Progenitor cell of endocrine pancreas (in vitro differentiated cells): ENCODE measurements around the gene HGF. TPM values are rescaled to one million over a fixed set of nuclear protein-coding genes. Genes with fewer than 3 reads are reported as not detected.

Source experiments
- DNase-seq: peaks from one replicate; pipeline ENCODE4 v3.0.0; 2021; ENCODE audit warnings: low spot score; ENCODE audit not compliant: unreplicated experiment
- H3K27ac Mint-ChIP-seq: 2 replicates; pipeline ENCODE4 v1.8.0; 2021; ENCODE audit warnings: mild to moderate bottlenecking, moderate library complexity, mixed read lengths
- H3K27me3 Mint-ChIP-seq: 2 replicates; pipeline ENCODE4 v1.8.0; 2021; ENCODE audit warnings: mixed read lengths
- H3K36me3 Mint-ChIP-seq: 2 replicates; pipeline ENCODE4 v1.8.0; 2022; ENCODE audit warnings: mixed read lengths; ENCODE audit not compliant: insufficient read depth
- H3K4me1 Mint-ChIP-seq: 2 replicates; pipeline ENCODE4 v1.8.0; 2021; ENCODE audit warnings: low read depth, mixed read lengths
- H3K4me3 Mint-ChIP-seq: 2 replicates; pipeline ENCODE4 v1.8.0; 2021; ENCODE audit warnings: low read depth, mild to moderate bottlenecking, moderate library complexity, mixed read lengths
- H3K9me3 Mint-ChIP-seq: 2 replicates; pipeline ENCODE4 v1.8.0; 2021; ENCODE audit warnings: low read depth, mixed read lengths
- CTCF ChIP-seq: fragments of 200-600 bp; sonication (generic); IDR thresholded peaks from one replicate; pipeline ENCODE4 v1.5.0; 2021; ENCODE audit warnings: antibody characterized with exemption, mild to moderate bottlenecking; ENCODE audit not compliant: unreplicated experiment
- total RNA-seq: library from RNA; stranded (reverse); gene quantifications from 2 replicates; pipeline ENCODE4 v1.2.1, GENCODE V29; 2021

The HGF gene
- total RNA-seq, 1 donor from 2014 or later = not detected

GRCh38 chr7:81684033-81684432 lies 85.8 kb downstream of the HGF start:
- no peak for DNase-seq
- no peak for TF ChIP-seq CTCF

GRCh38 chr7:81682873-81683272 lies 87.0 kb downstream of the HGF start:
- Mint-ChIP-seq H3K36me3 (no peaks in the 10 kb centered on the region), H3K9me3 (no peaks in the 10 kb centered on the region), H3K27me3 (no peaks in the 10 kb centered on the region), H3K4me1 (peaks cover 4% of the 10 kb centered on the region), H3K27ac (no peak overlapping the region), H3K4me3 (no peak overlapping the region)
- DNase-seq = no peak
- TF ChIP-seq CTCF = no peak

More at GRCh38 chr7:81684033-81684432, 85.8 kb downstream of the HGF start:
- H3K9me3 Mint-ChIP-seq = no peaks in the 10 kb centered on the region
- H3K4me3 Mint-ChIP-seq = no peak overlapping the region
- no peaks in the 10 kb centered on the region for H3K36me3 Mint-ChIP-seq
- no peaks in the 10 kb centered on the region for H3K27me3 Mint-ChIP-seq
- H3K4me1 Mint-ChIP-seq = peaks cover 4% of the 10 kb centered on the region
- no peak overlapping the region for H3K27ac Mint-ChIP-seq

GRCh38 chr7:81680120-81680519 lies 89.7 kb downstream of the HGF start:
- DNase-seq = no peak
- Mint-ChIP-seq H3K36me3 (no peaks in the 10 kb centered on the region), H3K27ac (no peak overlapping the region), H3K9me3 (no peaks in the 10 kb centered on the region), H3K4me1 (peaks cover 4% of the 10 kb centered on the region), H3K4me3 (no peak overlapping the region), H3K27me3 (no peaks in the 10 kb centered on the region)
- TF ChIP-seq CTCF = no peak

GRCh38 chr7:81676813-81677212 lies 93.0 kb downstream of the HGF start:
- H3K4me1 Mint-ChIP-seq = peaks cover 15% of the 10 kb centered on the region
- DNase-seq = no peak
- H3K9me3 Mint-ChIP-seq = no peaks in the 10 kb centered on the region
- no peak overlapping the region for H3K4me3 Mint-ChIP-seq
- H3K27me3 Mint-ChIP-seq = no peaks in the 10 kb centered on the region
- H3K27ac Mint-ChIP-seq = no peak overlapping the region
- TF ChIP-seq CTCF = no peak
- no peaks in the 10 kb centered on the region for H3K36me3 Mint-ChIP-seq

- no peak for TF ChIP-seq CTCF
- no peak overlapping the region for H3K4me3 Mint-ChIP-seq
- H3K9me3 Mint-ChIP-seq = no peaks in the 10 kb centered on the region
- DNase-seq = no peak
- peaks cover 15% of the 10 kb centered on the region for H3K4me1 Mint-ChIP-seq
- H3K27ac Mint-ChIP-seq = no peak overlapping the region
- H3K27me3 Mint-ChIP-seq = no peaks in the 10 kb centered on the region
- H3K36me3 Mint-ChIP-seq = no peaks in the 10 kb centered on the region
Observed at GRCh38 chr7:81676105-81676811, 93.6 kb downstream of the HGF start.
